GM18498 (cell line): ENCODE data around the gene BSG.

Experiments
- ATAC-seq: cut with Tn5 transposase; IDR thresholded peaks from one replicate; pipeline ENCODE4 v1.9.1; 2021; ENCODE audit warnings: mild to moderate bottlenecking, moderate library complexity; ENCODE audit not compliant: unreplicated experiment

The BSG gene

GRCh38 chr19:570937-571565 lies 1.3 kb upstream of the BSG start:
- no peak for ATAC-seq

GRCh38 chr19:571566-571974 lies 826 bp upstream of the BSG start:
- peak; percentile 3 for ATAC-seq

- peak; percentile 11 for ATAC-seq
Measured at GRCh38 chr19:572743-573518, 535 bp downstream of the BSG start.

- ATAC-seq = no peak
Measured at GRCh38 chr19:573519-573825, 1.1 kb downstream of the BSG start.

- no peak for ATAC-seq
Measured at GRCh38 chr19:574658-575526, 2.5 kb downstream of the BSG start.

- ATAC-seq = no peak
Measured at GRCh38 chr19:575527-576506, 3.4 kb downstream of the BSG start.

- no peak for ATAC-seq
Measured at GRCh38 chr19:576768-577438, 4.5 kb downstream of the BSG start.

- ATAC-seq = no peak
Measured at GRCh38 chr19:577439-578392, 5.3 kb downstream of the BSG start.

GRCh38 chr19:579111-579841 lies 6.9 kb downstream of the BSG start:
- no peak for ATAC-seq

GRCh38 chr19:579842-580155 lies 7.4 kb downstream of the BSG start:
- no peak for ATAC-seq

GRCh38 chr19:580274-580835 lies 8.0 kb downstream of the BSG start:
- no peak for ATAC-seq

GRCh38 chr19:581399-582111 lies 9.2 kb downstream of the BSG start:
- no peak for ATAC-seq

- no peak for ATAC-seq
Measured at GRCh38 chr19:582497-583197, 10.3 kb downstream of the BSG start.

- ATAC-seq = no peak
Measured at GRCh38 chr19:583198-583967, 11.0 kb downstream of the BSG start.

GRCh38 chr19:583968-584239 lies 11.5 kb downstream of the BSG start:
- ATAC-seq = no peak

GRCh38 chr19:584240-585001 lies 12.0 kb downstream of the BSG start:
- no peak for ATAC-seq
